GM19324 (cell line): ENCODE data around the gene ACSS3.

Source experiments
- ATAC-seq: cut with Tn5 transposase; IDR thresholded peaks from one replicate; pipeline ENCODE4 v1.9.1; 2021; ENCODE audit warnings: mild to moderate bottlenecking, moderate library complexity; ENCODE audit not compliant: unreplicated experiment, low FRiP score

Gene ACSS3

GRCh38 chr12:81212996-81213696 lies 135.3 kb downstream of the ACSS3 start:
- ATAC-seq, result no peak

GRCh38 chr12:81216739-81217138 lies 138.9 kb downstream of the ACSS3 start:
- no peak for ATAC-seq

GRCh38 chr12:81221681-81222080 lies 143.8 kb downstream of the ACSS3 start:
- no peak for ATAC-seq

GRCh38 chr12:81222846-81223592 lies 145.1 kb downstream of the ACSS3 start:
- no peak for ATAC-seq

- ATAC-seq, result no peak
Observed at GRCh38 chr12:81224626-81225025, 146.7 kb downstream of the ACSS3 start.

GRCh38 chr12:81229759-81230158 lies 151.9 kb downstream of the ACSS3 start:
- no peak for ATAC-seq

GRCh38 chr12:81231574-81232368 lies 153.9 kb downstream of the ACSS3 start:
- ATAC-seq, result no peak

- no peak for ATAC-seq
Observed at GRCh38 chr12:81245458-81245857, 167.6 kb downstream of the ACSS3 start.

GRCh38 chr12:81245907-81246570 lies 168.2 kb downstream of the ACSS3 start:
- ATAC-seq, result no peak

- no peak for ATAC-seq
Observed at GRCh38 chr12:81249976-81250375, 172.1 kb downstream of the ACSS3 start.

GRCh38 chr12:81252228-81252627 lies 174.3 kb downstream of the ACSS3 start:
- no peak for ATAC-seq

GRCh38 chr12:81253360-81253759 lies 175.5 kb downstream of the ACSS3 start:
- no peak for ATAC-seq

GRCh38 chr12:81255456-81255855 lies 177.6 kb downstream of the ACSS3 start:
- no peak for ATAC-seq

- no peak for ATAC-seq
Observed at GRCh38 chr12:81255947-81256346, 178.1 kb downstream of the ACSS3 start.

- no peak for ATAC-seq
Observed at GRCh38 chr12:81257947-81258551, 180.2 kb downstream of the ACSS3 start.

- no peak for ATAC-seq
Observed at GRCh38 chr12:81259360-81259759, 181.5 kb downstream of the ACSS3 start.

- no peak for ATAC-seq
Observed at GRCh38 chr12:81261508-81262207, 183.8 kb downstream of the ACSS3 start.

- no peak for ATAC-seq
Observed at GRCh38 chr12:81263072-81263471, 185.2 kb downstream of the ACSS3 start.

- ATAC-seq, result no peak
Observed at GRCh38 chr12:81270385-81270784, 192.5 kb downstream of the ACSS3 start.
